ENCODE measurements around the gene ASCL1.
A peak's percentile ranks its signal among the peaks of the same experiment; 100 is the strongest.

Gene ASCL1

DNA sequence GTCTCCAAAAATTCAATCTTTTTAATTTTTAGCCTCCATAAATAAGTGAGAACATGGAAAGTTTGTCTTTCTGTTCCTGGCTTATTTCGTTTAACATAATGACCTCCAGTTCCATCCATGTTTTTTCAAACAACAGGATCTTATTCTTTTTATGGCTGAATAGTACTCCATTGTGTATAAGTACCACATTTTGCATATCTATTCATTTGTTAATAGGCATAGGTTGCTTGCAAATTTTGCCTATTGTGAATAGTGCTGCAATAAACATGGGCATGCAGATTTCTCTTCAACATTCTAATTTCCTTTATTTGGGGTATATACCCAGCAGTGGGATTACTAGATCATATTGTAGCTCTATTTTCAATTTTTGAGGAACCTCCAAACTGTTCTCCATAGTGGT is 24.3 kb upstream of the ASCL1 start:
- DNase-seq (ENCODE audit: low spot score in 2 of 2), result peak in 1 of 2 experiments; percentile 70
- Histone ChIP-seq H3K9me3 (no peaks in the 10 kb centered on the region), H3K36me3 (replicated peaks) (no peaks in the 10 kb centered on the region), H3K4me3 (no peak overlapping the region), H3K4me1 (peaks cover 13% of the 10 kb centered on the region), H3K27me3 (ENCODE audit: low read depth) (no peaks in the 10 kb centered on the region)
- in situ Hi-C loops (cut with MboI; ENCODE audit: low sequenced_read_pairs), result no loop called here

DNA sequence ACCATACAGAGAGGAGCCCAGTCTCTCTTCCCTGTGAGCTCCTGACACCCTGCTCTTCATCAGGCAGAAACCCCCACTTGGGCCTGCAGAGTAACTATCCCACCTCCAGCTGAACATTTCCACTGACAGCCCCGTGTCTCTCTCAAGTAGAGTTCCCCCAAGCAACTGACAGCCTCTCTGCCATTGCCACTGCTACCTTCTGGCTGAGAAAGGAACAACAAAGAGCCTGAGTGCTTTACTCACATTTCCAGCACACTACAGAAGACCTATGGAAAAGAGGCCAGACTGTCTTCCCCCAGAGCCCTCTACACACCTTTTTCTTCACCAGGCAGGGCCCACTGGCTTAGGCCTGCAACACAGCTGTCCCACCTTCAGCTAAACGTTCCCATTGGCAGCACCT is 18.4 kb upstream of the ASCL1 start:
- H3K9me3 ChIP-seq, result no peaks in the 10 kb centered on the region
- H3K4me1 ChIP-seq, result no peaks in the 10 kb centered on the region
- DNase-seq (ENCODE audit: low spot score in 2 of 2), result no peak
- no peaks in the 10 kb centered on the region for H3K36me3 ChIP-seq (replicated peaks)
- no peak overlapping the region for H3K4me3 ChIP-seq
- in situ Hi-C loops (cut with MboI; ENCODE audit: low sequenced_read_pairs), result no loop called here
- no peaks in the 10 kb centered on the region for H3K27me3 ChIP-seq (ENCODE audit: low read depth)

DNA sequence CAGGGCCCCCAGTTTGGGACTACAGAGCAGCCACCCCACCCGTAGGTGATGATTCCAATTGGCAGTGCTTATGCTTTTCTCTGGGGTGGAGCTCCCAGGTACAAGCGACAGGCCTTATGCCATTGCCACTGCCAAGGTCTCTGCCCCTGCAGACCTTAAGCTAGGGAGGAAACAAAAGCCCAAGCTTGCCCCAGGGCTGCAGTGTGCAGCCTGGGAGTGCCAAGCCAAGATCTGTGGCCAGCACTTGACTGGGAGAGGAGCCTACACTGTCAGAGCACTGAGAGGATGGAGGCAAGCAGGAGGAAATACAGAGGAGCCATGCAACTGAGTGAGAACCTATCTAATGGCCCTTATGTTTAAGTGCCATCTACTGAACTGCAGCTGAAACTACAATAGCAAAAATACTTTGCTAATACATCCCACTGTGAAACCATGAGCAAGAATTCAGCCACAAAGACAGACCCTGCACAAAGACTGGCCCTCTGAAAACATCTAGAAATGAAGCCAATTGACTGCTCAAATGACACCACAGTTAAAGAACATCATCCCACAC is 17.7 kb upstream of the ASCL1 start:
- Histone ChIP-seq H3K36me3 (replicated peaks) (no peaks in the 10 kb centered on the region), H3K4me3 (no peak overlapping the region), H3K4me1 (no peaks in the 10 kb centered on the region), H3K9me3 (no peaks in the 10 kb centered on the region), H3K27me3 (ENCODE audit: low read depth) (no peaks in the 10 kb centered on the region)
- in situ Hi-C loops (cut with MboI; ENCODE audit: low sequenced_read_pairs), result loop anchor here (10.0 kb wide), 1 partner anchor 605 kb away; no protein-coding TSS in a partner anchor
- no peak for DNase-seq (ENCODE audit: low spot score in 2 of 2)

DNA sequence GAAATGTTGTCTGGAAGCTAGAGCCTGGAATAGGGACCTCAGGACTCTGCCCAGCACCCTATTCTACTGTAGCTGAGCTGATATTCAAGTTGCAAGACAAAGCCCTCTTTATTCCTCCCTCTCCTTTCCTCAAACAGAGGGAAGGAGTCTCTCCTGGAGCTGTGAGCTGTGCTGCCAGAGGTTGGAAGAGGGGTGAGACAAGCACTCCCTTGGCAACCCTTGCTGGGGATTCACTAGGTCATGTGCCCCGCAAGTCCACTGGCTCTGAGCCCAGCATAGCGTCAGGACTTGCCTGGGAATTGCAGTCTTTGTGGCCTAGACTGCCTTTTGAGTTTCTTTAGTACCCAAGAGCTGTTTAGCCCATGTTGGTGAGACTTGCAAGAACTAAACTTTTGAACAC is 11.4 kb upstream of the ASCL1 start:
- H3K9me3 ChIP-seq, result no peaks in the 10 kb centered on the region
- H3K4me1 ChIP-seq, result no peaks in the 10 kb centered on the region
- no peaks in the 10 kb centered on the region for H3K36me3 ChIP-seq (replicated peaks)
- no peak overlapping the region for H3K4me3 ChIP-seq
- in situ Hi-C loops (cut with MboI; ENCODE audit: low sequenced_read_pairs), result loop anchor here (10.0 kb wide), 1 partner anchor 599 kb away; no protein-coding TSS in a partner anchor
- DNase-seq (ENCODE audit: low spot score in 2 of 2), result no peak
- peaks cover 10% of the 10 kb centered on the region for H3K27me3 ChIP-seq (ENCODE audit: low read depth)

DNA sequence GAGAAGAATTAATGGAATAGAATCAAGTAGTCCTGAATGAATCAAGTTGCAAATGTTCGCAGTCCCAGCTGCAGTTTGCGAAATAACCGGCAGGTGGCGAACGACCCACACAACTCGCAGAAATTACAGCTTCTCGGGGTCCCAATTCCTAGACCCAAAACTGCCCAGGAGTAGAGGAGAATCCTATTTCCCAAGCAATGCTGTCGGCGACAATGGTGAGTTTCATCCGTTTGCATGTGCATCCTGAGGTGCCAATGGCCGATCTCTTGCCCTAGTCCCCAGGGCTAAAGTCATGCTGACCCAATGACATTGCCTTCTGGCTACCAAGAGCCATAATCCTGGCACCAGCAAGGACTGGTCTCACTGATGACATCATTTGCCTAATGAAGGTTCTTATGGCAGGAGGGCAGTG is 8.5 kb upstream of the ASCL1 start:
- peak; percentile 28 to 80 for DNase-seq (ENCODE audit: low spot score in 2 of 2)
- Histone ChIP-seq H3K4me3 (no peak overlapping the region), H3K36me3 (replicated peaks) (no peaks in the 10 kb centered on the region), H3K9me3 (no peaks in the 10 kb centered on the region), H3K27me3 (ENCODE audit: low read depth) (peaks cover 11% of the 10 kb centered on the region), H3K4me1 (no peaks in the 10 kb centered on the region)
- in situ Hi-C loops (cut with MboI; ENCODE audit: low sequenced_read_pairs), result loop anchor here (10.0 kb wide), 1 partner anchor 596 kb away; no protein-coding TSS in a partner anchor

DNA sequence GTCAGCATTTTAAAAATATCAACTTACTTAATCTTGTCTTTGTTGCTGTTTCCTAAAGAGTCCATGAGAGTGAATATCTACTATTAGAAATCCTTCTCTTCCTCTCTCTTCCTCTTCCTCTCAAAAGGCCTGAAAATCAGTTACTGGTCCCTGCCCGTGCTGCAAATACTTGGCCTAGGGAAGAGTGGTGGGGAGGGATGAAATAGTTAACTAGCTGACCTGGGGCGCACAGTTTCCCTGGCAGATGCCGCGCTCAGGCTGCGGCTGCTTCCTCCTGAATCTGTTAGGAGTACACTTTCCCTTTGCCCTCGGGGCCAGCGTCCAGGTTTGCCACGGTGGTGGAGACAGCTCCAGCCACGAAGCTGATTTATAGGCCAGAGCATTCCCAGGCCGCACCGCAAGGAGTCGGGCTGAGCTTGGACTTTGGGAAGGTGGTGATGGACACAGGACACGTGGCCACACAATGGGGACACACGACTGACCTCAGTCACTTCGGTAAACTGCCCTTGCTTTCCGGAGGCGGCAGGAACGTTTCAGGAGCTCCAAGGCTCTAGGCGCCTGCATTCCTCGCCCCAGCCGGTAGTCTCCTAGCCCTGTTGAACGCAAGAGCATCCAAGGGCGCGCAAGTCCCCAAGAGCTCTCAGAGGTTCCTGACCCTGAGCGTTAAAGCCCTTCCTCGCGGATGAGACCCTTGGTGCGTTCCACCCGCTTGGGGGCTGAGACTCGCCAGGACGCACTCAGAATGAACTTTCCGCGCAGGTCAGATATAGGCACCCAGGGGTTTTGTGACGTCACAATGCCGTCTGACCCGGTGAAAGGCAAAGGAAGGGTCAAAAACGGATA is 7.1 kb upstream of the ASCL1 start:
- no peak for DNase-seq (ENCODE audit: low spot score in 2 of 2)
- Histone ChIP-seq H3K36me3 (replicated peaks) (no peaks in the 10 kb centered on the region), H3K27me3 (ENCODE audit: low read depth) (peaks cover 11% of the 10 kb centered on the region), H3K9me3 (no peaks in the 10 kb centered on the region), H3K4me1 (no peaks in the 10 kb centered on the region), H3K4me3 (no peak overlapping the region)
- in situ Hi-C loops (cut with MboI; ENCODE audit: low sequenced_read_pairs), result no loop called here

DNA sequence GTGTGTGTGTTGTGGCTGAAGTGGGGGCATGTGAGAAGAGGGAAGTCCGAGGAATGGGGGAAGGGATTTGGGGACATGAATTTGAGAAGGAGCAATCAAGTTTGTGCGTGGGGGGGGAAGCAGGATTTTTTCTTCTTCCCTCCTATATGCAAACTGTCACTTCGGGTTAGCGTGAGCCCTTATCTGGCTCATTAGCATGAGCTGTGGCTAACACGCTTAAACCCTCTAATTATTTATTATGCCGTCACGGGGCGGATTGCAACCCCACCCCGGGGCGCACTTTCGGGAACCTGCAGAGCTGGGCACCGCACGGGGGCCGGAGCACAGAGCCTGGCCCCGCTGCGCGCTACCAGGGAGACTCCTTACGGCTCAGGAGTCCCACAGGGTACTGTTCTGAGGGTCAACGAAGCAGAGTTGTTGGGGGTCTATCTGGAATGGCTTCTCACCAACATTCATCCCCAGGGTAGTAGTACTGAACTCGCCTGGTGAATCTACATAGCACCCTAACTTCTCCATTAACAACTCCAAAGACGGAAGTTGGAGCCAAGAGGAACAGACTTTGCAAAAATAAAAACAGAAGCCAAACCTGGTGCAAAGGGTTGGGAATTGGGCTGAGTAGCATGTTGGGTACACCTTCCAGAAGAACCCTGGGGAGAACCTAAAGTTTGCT is 6.4 kb upstream of the ASCL1 start:
- DNase-seq (ENCODE audit: low spot score in 2 of 2), result no peak
- no peaks in the 10 kb centered on the region for H3K36me3 ChIP-seq (replicated peaks)
- no peaks in the 10 kb centered on the region for H3K9me3 ChIP-seq
- peaks cover 11% of the 10 kb centered on the region for H3K27me3 ChIP-seq (ENCODE audit: low read depth)
- no peaks in the 10 kb centered on the region for H3K4me1 ChIP-seq
- in situ Hi-C loops (cut with MboI; ENCODE audit: low sequenced_read_pairs), result no loop called here
- no peak overlapping the region for H3K4me3 ChIP-seq

DNA sequence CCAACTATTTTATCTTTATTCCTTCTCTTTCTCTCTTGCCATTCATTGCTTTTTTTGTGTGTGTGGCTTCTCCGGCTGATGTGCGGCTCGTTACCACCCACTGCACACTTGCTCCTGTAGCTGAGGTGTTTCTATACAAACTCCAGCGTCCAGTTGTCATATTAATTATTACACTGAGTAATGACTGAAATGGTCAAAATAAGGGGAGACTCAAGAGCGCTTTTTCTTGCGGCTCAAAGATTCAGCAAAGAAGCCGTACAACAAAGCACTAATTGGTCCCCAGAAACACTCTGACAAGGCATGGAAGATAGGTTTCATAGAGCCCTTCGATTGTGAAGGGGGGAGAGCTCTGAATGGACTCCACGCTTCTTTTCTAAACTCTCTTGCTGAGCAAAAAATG is 5.6 kb upstream of the ASCL1 start:
- H3K4me3 ChIP-seq, result no peak overlapping the region
- no peaks in the 10 kb centered on the region for H3K9me3 ChIP-seq
- no peaks in the 10 kb centered on the region for H3K4me1 ChIP-seq
- H3K27me3 ChIP-seq (ENCODE audit: low read depth), result peaks cover 11% of the 10 kb centered on the region
- no peak for DNase-seq (ENCODE audit: low spot score in 2 of 2)
- H3K36me3 ChIP-seq (replicated peaks), result no peaks in the 10 kb centered on the region
- in situ Hi-C loops (cut with MboI; ENCODE audit: low sequenced_read_pairs), result no loop called here

DNA sequence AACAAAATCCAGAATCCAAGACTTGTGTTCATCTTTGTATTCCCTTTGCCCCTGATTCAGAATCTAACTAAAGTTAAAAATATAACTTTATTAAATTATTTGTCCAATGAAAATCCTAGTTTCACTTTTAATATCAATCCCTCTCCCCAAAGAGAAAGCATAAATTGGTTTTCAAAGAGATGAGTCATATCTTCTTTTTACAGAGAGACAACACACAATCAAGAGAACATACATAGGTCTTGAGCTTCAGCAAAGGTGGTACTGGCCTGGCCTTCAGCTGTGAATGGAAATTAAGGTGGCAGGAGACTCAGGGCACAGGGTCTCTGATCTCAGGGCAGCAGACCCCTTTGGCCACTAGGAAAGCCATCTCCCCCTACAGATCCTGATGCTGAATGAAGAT is 4.3 kb upstream of the ASCL1 start:
- in situ Hi-C loops (cut with MboI; ENCODE audit: low sequenced_read_pairs), result no loop called here
- Histone ChIP-seq H3K4me1 (no peaks in the 10 kb centered on the region), H3K36me3 (replicated peaks) (no peaks in the 10 kb centered on the region), H3K4me3 (no peak overlapping the region), H3K27me3 (ENCODE audit: low read depth) (peaks cover 11% of the 10 kb centered on the region), H3K9me3 (no peaks in the 10 kb centered on the region)
- DNase-seq (ENCODE audit: low spot score in 2 of 2), result no peak

DNA sequence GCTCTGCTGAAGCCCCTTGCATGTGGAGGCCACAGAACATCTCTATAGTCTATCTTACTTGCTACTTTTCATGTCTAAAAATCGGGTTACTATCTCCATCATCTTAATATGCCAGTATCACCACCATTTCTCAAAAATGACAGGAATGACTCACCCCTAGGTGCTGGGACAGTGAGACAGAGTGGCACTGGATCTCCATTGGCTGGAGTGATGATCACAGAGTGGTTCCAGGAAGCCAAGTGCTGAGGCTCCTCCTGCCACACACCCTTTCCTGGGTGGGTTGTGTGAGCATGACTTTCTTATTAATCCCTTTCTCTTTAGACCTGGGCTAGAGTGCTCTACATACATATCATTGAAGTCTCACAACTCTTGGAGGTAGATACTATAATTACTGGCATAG is 3.3 kb upstream of the ASCL1 start:
- no peaks in the 10 kb centered on the region for H3K4me1 ChIP-seq
- in situ Hi-C loops (cut with MboI; ENCODE audit: low sequenced_read_pairs), result no loop called here
- no peak for DNase-seq (ENCODE audit: low spot score in 2 of 2)
- no peak overlapping the region for H3K4me3 ChIP-seq
- H3K27me3 ChIP-seq (ENCODE audit: low read depth), result peaks cover 16% of the 10 kb centered on the region
- H3K9me3 ChIP-seq, result no peaks in the 10 kb centered on the region
- no peaks in the 10 kb centered on the region for H3K36me3 ChIP-seq (replicated peaks)

DNA sequence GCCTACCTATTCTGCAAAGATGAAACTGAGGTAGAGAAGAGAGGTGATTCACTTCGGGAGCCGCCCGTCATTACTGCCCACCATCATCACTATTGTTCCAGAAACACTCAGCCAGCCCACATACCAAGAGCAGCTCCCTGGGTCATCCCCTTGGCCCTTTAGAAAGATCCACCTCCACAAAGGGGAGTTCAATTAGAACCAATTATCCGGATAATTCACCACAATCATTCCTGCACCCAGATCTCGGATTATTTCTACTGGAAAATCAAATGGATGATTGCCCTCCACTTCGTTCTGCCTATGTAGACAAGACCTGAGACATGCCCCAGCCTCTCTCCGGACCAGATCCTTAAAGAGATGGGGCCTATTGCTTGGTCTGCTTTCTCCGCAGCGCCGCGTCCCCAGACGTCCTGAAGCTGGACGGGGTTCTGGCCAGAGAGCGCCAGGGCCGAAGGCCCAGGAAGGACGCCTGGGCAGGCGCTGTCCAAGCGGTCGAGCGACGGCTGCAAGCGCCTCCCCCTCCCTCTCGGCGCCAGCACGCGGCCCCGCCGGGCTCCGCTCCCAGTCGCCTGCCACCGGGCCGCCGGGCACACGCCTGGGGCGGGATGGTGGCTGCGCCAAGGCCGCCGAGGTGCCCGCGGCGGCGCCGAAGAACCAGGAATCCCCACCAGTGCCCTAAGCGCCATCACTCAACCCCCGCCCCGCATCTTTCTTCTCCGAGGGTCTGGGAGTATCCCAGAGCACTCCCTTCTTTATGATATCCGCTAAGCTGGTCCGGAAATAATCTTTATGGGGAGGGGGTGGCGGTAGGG is 1.3 kb upstream of the ASCL1 start:
- no peak overlapping the region for H3K4me3 ChIP-seq
- in situ Hi-C loops (cut with MboI; ENCODE audit: low sequenced_read_pairs), result no loop called here

DNA sequence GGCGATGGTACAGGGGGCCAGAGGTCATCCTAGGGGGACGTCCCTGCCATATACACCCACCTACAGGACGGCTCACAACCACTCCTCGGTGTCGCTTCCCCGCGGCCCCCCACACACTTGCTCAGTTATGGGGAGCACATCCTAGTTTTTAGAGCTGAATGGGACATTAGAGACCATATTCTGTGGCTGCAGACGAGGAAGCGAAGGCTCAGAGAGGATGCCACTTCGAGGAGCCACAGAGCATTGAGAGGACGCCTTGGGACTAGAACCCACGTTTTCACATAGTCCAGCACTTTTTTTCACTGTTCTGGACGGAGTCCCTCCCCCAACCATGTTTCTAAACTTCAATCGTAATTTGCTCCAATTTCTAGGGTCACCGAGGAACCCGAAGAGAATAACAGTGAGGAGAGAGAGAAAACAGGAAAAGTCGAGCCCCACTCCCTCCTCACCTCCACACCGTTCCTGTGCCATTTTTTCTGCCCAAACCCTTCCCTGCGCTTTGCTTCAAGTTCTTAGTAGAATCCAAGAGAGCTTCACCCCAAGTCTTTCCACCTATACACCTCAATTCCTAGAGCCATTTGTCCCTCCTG is 641 bp upstream of the ASCL1 start:
- Histone ChIP-seq H3K9me3 (no peaks in the 10 kb centered on the region), H3K36me3 (replicated peaks) (no peaks in the 10 kb centered on the region), H3K4me1 (no peaks in the 10 kb centered on the region), H3K4me3 (no peak overlapping the region), H3K27me3 (ENCODE audit: low read depth) (peaks cover 30% of the 10 kb centered on the region)
- no peak for DNase-seq (ENCODE audit: low spot score in 2 of 2)
- in situ Hi-C loops (cut with MboI; ENCODE audit: low sequenced_read_pairs), result no loop called here

More for the DNA sequence above, 1.3 kb upstream of the ASCL1 start:
- Histone ChIP-seq H3K27me3 (ENCODE audit: low read depth) (peaks cover 24% of the 10 kb centered on the region), H3K4me1 (no peaks in the 10 kb centered on the region), H3K9me3 (no peaks in the 10 kb centered on the region), H3K36me3 (replicated peaks) (no peaks in the 10 kb centered on the region)
- no peak for DNase-seq (ENCODE audit: low spot score in 2 of 2)

DNA sequence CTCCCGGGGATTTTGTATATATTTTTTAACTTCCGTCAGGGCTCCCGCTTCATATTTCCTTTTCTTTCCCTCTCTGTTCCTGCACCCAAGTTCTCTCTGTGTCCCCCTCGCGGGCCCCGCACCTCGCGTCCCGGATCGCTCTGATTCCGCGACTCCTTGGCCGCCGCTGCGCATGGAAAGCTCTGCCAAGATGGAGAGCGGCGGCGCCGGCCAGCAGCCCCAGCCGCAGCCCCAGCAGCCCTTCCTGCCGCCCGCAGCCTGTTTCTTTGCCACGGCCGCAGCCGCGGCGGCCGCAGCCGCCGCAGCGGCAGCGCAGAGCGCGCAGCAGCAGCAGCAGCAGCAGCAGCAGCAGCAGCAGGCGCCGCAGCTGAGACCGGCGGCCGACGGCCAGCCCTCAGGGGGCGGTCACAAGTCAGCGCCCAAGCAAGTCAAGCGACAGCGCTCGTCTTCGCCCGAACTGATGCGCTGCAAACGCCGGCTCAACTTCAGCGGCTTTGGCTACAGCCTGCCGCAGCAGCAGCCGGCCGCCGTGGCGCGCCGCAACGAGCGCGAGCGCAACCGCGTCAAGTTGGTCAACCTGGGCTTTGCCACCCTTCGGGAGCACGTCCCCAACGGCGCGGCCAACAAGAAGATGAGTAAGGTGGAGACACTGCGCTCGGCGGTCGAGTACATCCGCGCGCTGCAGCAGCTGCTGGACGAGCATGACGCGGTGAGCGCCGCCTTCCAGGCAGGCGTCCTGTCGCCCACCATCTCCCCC is 777 bp downstream of the ASCL1 start:
- in situ Hi-C loops (cut with MboI; ENCODE audit: low sequenced_read_pairs), result no loop called here
- no peak for DNase-seq (ENCODE audit: low spot score in 2 of 2)
- Histone ChIP-seq H3K4me1 (no peaks in the 10 kb centered on the region), H3K9me3 (no peaks in the 10 kb centered on the region), H3K36me3 (replicated peaks) (no peaks in the 10 kb centered on the region), H3K4me3 (no peak overlapping the region), H3K27me3 (ENCODE audit: low read depth) (peaks cover 39% of the 10 kb centered on the region)
